Measurements from ENCODE around the gene TENT4A. TPM values are rescaled to one million over a fixed set of nuclear protein-coding genes. Genes with fewer than 3 reads are reported as not detected.

TENT4A gene
- total RNA-seq, 4 donors from 2014 or later: 14.1 to 43.3 (median 27.2) TPM

- Histone ChIP-seq H3K4me3 (no peak overlapping the region), H3K27me3 (no peaks in the 10 kb centered on the region), H3K9me3 (no peaks in the 10 kb centered on the region), H3K4me1 (no peaks in the 10 kb centered on the region), H3K27ac (no peak overlapping the region), H3K36me3 (no peaks in the 10 kb centered on the region)
- intact Hi-C loops (cut with DNase I; ENCODE audit: low total_unique reads): no loop called here
- TF ChIP-seq CTCF (IDR thresholded peaks at IDR 0.05) (no peak), POLR2A (IDR thresholded peaks at IDR 0.05) (no peak)
- no peak for DNase-seq
Measured at GRCh38 chr5:6774721-6775204, 61.5 kb downstream of the TENT4A start.

- H3K9me3 ChIP-seq: no peaks in the 10 kb centered on the region
- H3K27ac ChIP-seq: no peak overlapping the region
- H3K27me3 ChIP-seq: no peaks in the 10 kb centered on the region
- no peak for TF ChIP-seq CTCF (IDR thresholded peaks at IDR 0.05)
- TF ChIP-seq POLR2A (IDR thresholded peaks at IDR 0.05): no peak
- no peaks in the 10 kb centered on the region for H3K4me1 ChIP-seq
- intact Hi-C loops (cut with DNase I; ENCODE audit: low total_unique reads): no loop called here
- no peak overlapping the region for H3K4me3 ChIP-seq
- H3K36me3 ChIP-seq: no peaks in the 10 kb centered on the region
- DNase-seq: no peak
Measured at GRCh38 chr5:6775571-6775970, 62.3 kb downstream of the TENT4A start.

- intact Hi-C loops (cut with DNase I; ENCODE audit: low total_unique reads): no loop called here
- H3K27ac ChIP-seq: no peak overlapping the region
- no peaks in the 10 kb centered on the region for H3K36me3 ChIP-seq
- H3K27me3 ChIP-seq: no peaks in the 10 kb centered on the region
- no peak overlapping the region for H3K4me3 ChIP-seq
- no peaks in the 10 kb centered on the region for H3K4me1 ChIP-seq
- no peaks in the 10 kb centered on the region for H3K9me3 ChIP-seq
- DNase-seq: no peak
- TF ChIP-seq CTCF (IDR thresholded peaks at IDR 0.05): no peak
- no peak for TF ChIP-seq POLR2A (IDR thresholded peaks at IDR 0.05)
Measured at GRCh38 chr5:6780802-6781391, 67.7 kb downstream of the TENT4A start.

- no peaks in the 10 kb centered on the region for H3K9me3 ChIP-seq
- no peaks in the 10 kb centered on the region for H3K36me3 ChIP-seq
- DNase-seq: no peak
- no peaks in the 10 kb centered on the region for H3K4me1 ChIP-seq
- intact Hi-C loops (cut with DNase I; ENCODE audit: low total_unique reads): no loop called here
- no peak overlapping the region for H3K27ac ChIP-seq
- no peaks in the 10 kb centered on the region for H3K27me3 ChIP-seq
- no peak for TF ChIP-seq CTCF (IDR thresholded peaks at IDR 0.05)
- TF ChIP-seq POLR2A (IDR thresholded peaks at IDR 0.05): no peak
- no peak overlapping the region for H3K4me3 ChIP-seq
Measured at GRCh38 chr5:6781716-6782115, 68.5 kb downstream of the TENT4A start.

GRCh38 chr5:6783787-6784186 is 70.6 kb downstream of the TENT4A start:
- Histone ChIP-seq H3K36me3 (no peaks in the 10 kb centered on the region), H3K27me3 (no peaks in the 10 kb centered on the region), H3K27ac (no peak overlapping the region), H3K9me3 (no peaks in the 10 kb centered on the region), H3K4me3 (no peak overlapping the region), H3K4me1 (no peaks in the 10 kb centered on the region)
- TF ChIP-seq CTCF (IDR thresholded peaks at IDR 0.05) (no peak), POLR2A (IDR thresholded peaks at IDR 0.05) (no peak)
- no peak for DNase-seq
- intact Hi-C loops (cut with DNase I; ENCODE audit: low total_unique reads): no loop called here
